ENCODE measurements around the gene GPR42.
"Not testable (repeated sequence)": the region's sequence is repeated elsewhere in the genome, so short reads cannot be mapped to it uniquely, and the experiment has no call there.

Gene GPR42

GRCh38 chr19:35363711-35364425, 7.0 kb upstream of the GPR42 start:
- no peak for DNase-seq (ENCODE audit: low spot score)

GRCh38 chr19:35365303-35365702, 5.6 kb upstream of the GPR42 start:
- DNase-seq (ENCODE audit: low spot score), result no peak

GRCh38 chr19:35368378-35368777, 2.5 kb upstream of the GPR42 start:
- DNase-seq (ENCODE audit: low spot score), result no peak

GRCh38 chr19:35369522-35369921, 1.3 kb upstream of the GPR42 start:
- no peak for DNase-seq (ENCODE audit: low spot score)

GRCh38 chr19:35373492-35373891, 2.6 kb downstream of the GPR42 start:
- DNase-seq (ENCODE audit: low spot score), result no peak

- not testable (repeated sequence) for DNase-seq (ENCODE audit: low spot score)
These were observed 3.2 kb downstream of the GPR42 start for GRCh38 chr19:35374031-35374430.

- no peak for DNase-seq (ENCODE audit: low spot score)
These were observed 4.8 kb downstream of the GPR42 start for GRCh38 chr19:35375505-35376307.

GRCh38 chr19:35377656-35378055, 6.8 kb downstream of the GPR42 start:
- DNase-seq (ENCODE audit: low spot score), result no peak

GRCh38 chr19:35378356-35378755, 7.5 kb downstream of the GPR42 start:
- DNase-seq (ENCODE audit: low spot score), result no peak

- DNase-seq (ENCODE audit: low spot score), result not testable (repeated sequence)
These were observed 8.7 kb downstream of the GPR42 start for GRCh38 chr19:35379545-35379944.

- DNase-seq (ENCODE audit: low spot score), result no peak
These were observed 9.1 kb downstream of the GPR42 start for GRCh38 chr19:35379992-35380391.

GRCh38 chr19:35380450-35381124, 9.7 kb downstream of the GPR42 start:
- no peak for DNase-seq (ENCODE audit: low spot score)

GRCh38 chr19:35381318-35381717, 10.4 kb downstream of the GPR42 start:
- DNase-seq (ENCODE audit: low spot score), result no peak

GRCh38 chr19:35381926-35382325, 11.1 kb downstream of the GPR42 start:
- no peak for DNase-seq (ENCODE audit: low spot score)

- no peak for DNase-seq (ENCODE audit: low spot score)
These were observed 12.7 kb downstream of the GPR42 start for GRCh38 chr19:35383536-35383935.

GRCh38 chr19:35388277-35389054, 17.6 kb downstream of the GPR42 start:
- DNase-seq (ENCODE audit: low spot score), result no peak

- DNase-seq (ENCODE audit: low spot score), result no peak
These were observed 18.5 kb downstream of the GPR42 start for GRCh38 chr19:35389192-35389861.

GRCh38 chr19:35392742-35393715, 22.2 kb downstream of the GPR42 start:
- DNase-seq (ENCODE audit: low spot score), result no peak

- DNase-seq (ENCODE audit: low spot score), result peak; percentile 35
These were observed 24.7 kb downstream of the GPR42 start for GRCh38 chr19:35395382-35396199.
